Astrocyte (in vitro differentiated cells and primary cell): ENCODE measurements around the gene SLC25A28.

Experiments
- CTCF ChIP-seq: IDR thresholded peaks from 2 replicates; pipeline ENCODE4 v1.5.1; 2011; ENCODE audit warnings: low read depth, mild to moderate bottlenecking, inconsistent platforms, low read length, moderate library complexity; ENCODE audit not compliant: insufficient read depth
- EZH2 ChIP-seq: IDR thresholded peaks from 2 replicates; pipeline ENCODE4 v1.6.1; 2012; ENCODE audit warnings: mild to moderate bottlenecking, low read length, inconsistent platforms; ENCODE audit not compliant: insufficient read depth

- TF ChIP-seq CTCF: peak; percentile 27
- no peak for TF ChIP-seq EZH2
Observed at GRCh38 chr10:99630433-99630832, 10.2 kb upstream of the SLC25A28 start.
